Prostate gland (tissue), 2 donors: ENCODE measurements around the gene ENTPD1.

Experiments
- CTCF ChIP-seq, 4 experiments: fragments of 200-600 bp in 2 of 4; fragments of 450-650 bp in 2 of 4; sonication (generic) in 2 of 4; IDR thresholded peaks; 1 replicate in 3 of 4; 2 replicates in 1 of 4; pipeline ENCODE4 v1.5.1; 2016 to 2019; ENCODE audit warnings: antibody characterized with exemption in 4 of 4, mild to moderate bottlenecking in 2 of 4, moderate library complexity in 2 of 4
- POLR2A ChIP-seq: fragments of 450-650 bp; IDR thresholded peaks from one replicate; pipeline ENCODE4 v1.6.1; 2016; ENCODE audit warnings: antibody characterized with exemption, mild to moderate bottlenecking

GRCh38 chr10:95785942-95786669 is 30.1 kb downstream of the ENTPD1 start:
- TF ChIP-seq CTCF (IDR thresholded peaks at IDR 0.05) (no peak), POLR2A (no peak)
